Endothelial cell of umbilical vein (primary cell): ENCODE results near the gene KIAA1671. TPM values are rescaled to one million over a fixed set of nuclear protein-coding genes. Genes with fewer than 3 reads are reported as not detected.

ENCODE experiments used
- BruUV-seq: library from RNA; stranded (reverse); fragments of 400-500 nt; replicated peaks from 2 replicates; lab custom pipeline; 2021; lab: Mats Ljungman, UMichigan
- CTCF ChIA-PET: fragments of 300-600, 350-600 bp; sonication (Branson Sonifier 250); formaldehyde crosslinking; loops from one replicate; lab custom pipeline; 2021; ENCODE audit warnings: antibody characterized with exemption, inconsistent platforms; lab: Charles Lee
- POLR2A ChIA-PET: fragments of 300-600, 350-600 bp; sonication (Branson Sonifier 250); formaldehyde crosslinking; loops from one replicate; lab custom pipeline; 2021; ENCODE audit warnings: antibody characterized with exemption, inconsistent platforms; lab: Charles Lee
- DNase-seq: peaks from one replicate; pipeline ENCODE4 v3.0.0-alpha.2; 2011; ENCODE audit warnings: low read depth, low spot score
- FAIRE-seq: peaks from 2 replicates; lab custom pipeline; 2011; peaks lifted over from hg19 to GRCh38; lab: Jason Lieb, UNC
- H2AFZ ChIP-seq: 2 replicates; pipeline ENCODE4 v1.6.0; 2012; ENCODE audit warnings: low read depth, low read length, control low read depth, inconsistent platforms
- H3K27ac ChIP-seq: 2 replicates; pipeline ENCODE4 v1.5.1; 2011; ENCODE audit warnings: low read depth, mild to moderate bottlenecking, control low read depth, low read length, moderate library complexity; ENCODE audit not compliant: insufficient read depth
- H3K27me3 ChIP-seq, 2 experiments: 2 replicates each; pipeline versions ENCODE4 v1.6.0 to v1.6.1; 2011; ENCODE audit warnings: low read length in 2 of 2, mixed read lengths in 1 of 2; ENCODE audit not compliant: control insufficient read depth in 2 of 2, insufficient read depth in 2 of 2
- H3K36me3 ChIP-seq, 2 experiments: 2 replicates in 1 of 2; 3 replicates in 1 of 2; pipeline ENCODE4 v1.5.1; 2011; ENCODE audit warnings: low read length in 2 of 2, mild to moderate bottlenecking in 1 of 2, moderate library complexity in 1 of 2; ENCODE audit not compliant: control insufficient read depth in 2 of 2, insufficient read depth in 2 of 2; ENCODE audit errors: extremely low read depth in 1 of 2
- H3K4me1 ChIP-seq: 3 replicates; pipeline ENCODE4 v1.5.1; 2011; ENCODE audit warnings: mild to moderate bottlenecking, low read length; ENCODE audit not compliant: control insufficient read depth, insufficient read depth; ENCODE audit errors: extremely low read depth
- H3K4me2 ChIP-seq: 2 replicates; pipeline ENCODE4 v1.6.1; 2011; ENCODE audit warnings: low read length, control low read depth, mixed read lengths; ENCODE audit not compliant: insufficient read depth
- H3K4me3 ChIP-seq, 3 experiments: fragments of 200-600 bp in 1 of 3; sonication (generic), shearing (Covaris generic) in 1 of 3; replicated peaks in 1 of 3; 2 replicates each; pipeline ENCODE4 v1.5.1; 2011 to 2016; ENCODE audit warnings: control low read depth in 3 of 3, low read length in 3 of 3, mild to moderate bottlenecking in 2 of 3, inconsistent platforms in 1 of 3, low read depth in 1 of 3, moderate library complexity in 1 of 3; ENCODE audit not compliant: insufficient read depth in 1 of 3
- H3K79me2 ChIP-seq: 2 replicates; pipeline ENCODE4 v1.6.0; 2012; ENCODE audit warnings: low read length, inconsistent platforms; ENCODE audit not compliant: control insufficient read depth, insufficient read depth
- H3K9ac ChIP-seq: replicated peaks from 2 replicates; pipeline ENCODE3; 2011; ENCODE audit warnings: low read length, control low read depth; ENCODE audit not compliant: insufficient read depth; ENCODE audit errors: extremely low read depth
- H3K9me1 ChIP-seq: replicated peaks from 3 replicates; pipeline ENCODE4 v1.6.0; 2011; ENCODE audit warnings: mild to moderate bottlenecking, low read length; ENCODE audit not compliant: control insufficient read depth, insufficient read depth; ENCODE audit errors: extremely low read depth
- H3K9me3 ChIP-seq: replicated peaks from 2 replicates; pipeline ENCODE4 v1.5.1; 2012; ENCODE audit warnings: low read length, inconsistent platforms; ENCODE audit not compliant: control insufficient read depth, insufficient read depth
- H4K20me1 ChIP-seq: replicated peaks from 2 replicates; pipeline ENCODE3; 2011; ENCODE audit warnings: mild to moderate bottlenecking, low read length; ENCODE audit not compliant: control insufficient read depth, insufficient read depth; ENCODE audit errors: extremely low read depth
- CTCF ChIP-seq, 2 donors: IDR thresholded peaks; 1 replicate in 1 of 2; 2 replicates in 1 of 2; pipeline ENCODE4 v1.5.1; 2011; ENCODE audit warnings: low read length in 2 of 2, mild to moderate bottlenecking in 2 of 2, moderate library complexity in 2 of 2, control low read depth in 1 of 2, inconsistent platforms in 1 of 2, low read depth in 1 of 2; ENCODE audit not compliant: insufficient read depth in 1 of 2; ENCODE audit errors: extremely low read depth in 1 of 2
- EZH2 ChIP-seq: IDR thresholded peaks from 2 replicates; pipeline ENCODE4 v1.6.1; 2012; ENCODE audit warnings: borderline replicate concordance, low read depth, mild to moderate bottlenecking, moderate library complexity, low read length, inconsistent platforms; ENCODE audit not compliant: severe bottlenecking
- FOS ChIP-seq: IDR thresholded peaks from 2 replicates; pipeline ENCODE4 v1.6.1; 2011; ENCODE audit warnings: mild to moderate bottlenecking, low read length, moderate library complexity, borderline replicate concordance; ENCODE audit not compliant: insufficient read depth
- GATA2 ChIP-seq: IDR thresholded peaks from 2 replicates; pipeline ENCODE4 v1.7.0; 2011; ENCODE audit warnings: low read depth, mild to moderate bottlenecking, moderate library complexity, mixed read lengths, low read length; ENCODE audit not compliant: insufficient read length, insufficient read depth
- JUN ChIP-seq: IDR thresholded peaks from 2 replicates; pipeline ENCODE4 v1.6.1; 2011; ENCODE audit warnings: borderline replicate concordance, low read depth; ENCODE audit not compliant: insufficient read length, insufficient read depth
- MYC ChIP-seq: IDR thresholded peaks from one replicate; pipeline ENCODE4 v1.6.1; 2011; ENCODE audit warnings: mild to moderate bottlenecking, low read depth, low read length
- POLR2A ChIP-seq: IDR thresholded peaks from 2 replicates; pipeline ENCODE4 v1.6.1; 2012; ENCODE audit warnings: low read depth, mild to moderate bottlenecking, control low read depth, low read length
- POLR2AphosphoS5 ChIP-seq: IDR thresholded peaks from 2 replicates; pipeline ENCODE4 v1.6.1; 2012; ENCODE audit warnings: low read depth, mild to moderate bottlenecking, control low read depth, low read length, moderate library complexity; ENCODE audit not compliant: insufficient read depth
- dilution Hi-C: fragments of 300-500 bp; cut with MboI; formaldehyde crosslinking; loops from one replicate; pipeline ENCODE4 v1.15.0; 2019; ENCODE audit warnings: low sequenced_read_pairs; ENCODE audit not compliant: extremely low pct_ligation_motif_present
- intact Hi-C: fragments of 100-400 bp; cut with micrococcal nuclease; formaldehyde crosslinking; loops from one replicate; pipeline ENCODE4 v1.10.0; 2022
- polyA plus RNA-seq, 4 experiments: library from polyadenylated mRNA; depleted of rRNA in 3 of 4; stranded (reverse) in 3 of 4; unstranded in 1 of 4; fragments of >200 nt; gene quantifications; 2 replicates each; pipeline versions ENCODE4 v1.2.1 to v1.2.3, GENCODE V29; 2011 to 2012; ENCODE audit warnings: missing spikeins in 1 of 4
- total RNA-seq: library from RNA; stranded (reverse); gene quantifications from 2 replicates; pipeline ENCODE4 v1.2.3, GENCODE V29; 2021
- TF ChIP-seq, protein P1 (sequence below): IDR thresholded peaks from 2 replicates; pipeline ENCODE4 v1.6.1; 2011; ENCODE audit not compliant: insufficient read depth, insufficient read length

The KIAA1671 gene
- total and polyA plus RNA-seq, 2 donors (not counting 3 experiments of a cell fraction or from before 2014, with no cell fraction given) = 23.1 to 85.1 TPM

DNA sequence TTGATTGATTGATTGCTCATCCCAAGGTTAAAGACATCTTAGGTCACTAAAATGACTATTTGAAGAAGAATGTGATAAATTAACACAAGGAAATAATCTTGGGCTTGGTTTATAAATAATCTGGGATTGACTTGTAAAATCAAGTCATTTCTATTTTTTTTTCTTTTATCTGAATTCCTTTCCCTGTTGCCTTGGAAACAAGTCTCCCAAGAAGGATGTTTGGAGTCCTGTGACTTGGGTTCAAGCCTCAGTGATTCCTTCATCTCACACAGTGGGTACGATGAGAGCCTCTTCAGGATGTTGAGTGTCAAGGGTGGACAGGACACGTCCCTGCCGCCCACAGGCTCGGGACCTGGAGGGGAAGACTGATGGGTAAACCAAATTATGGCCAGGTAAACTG lies 149.0 kb downstream of the KIAA1671 start:
- no TSS peak for BruUV-seq
- CTCF ChIA-PET = no interaction called here

More for the DNA sequence above, 149.0 kb downstream of the KIAA1671 start:
- no peak overlapping the region for H3K4me2 ChIP-seq
- no peak overlapping the region for H3K9ac ChIP-seq
- POLR2A ChIA-PET = no interaction called here
- no peaks in the 10 kb centered on the region for H3K79me2 ChIP-seq
- H3K36me3 ChIP-seq = no peaks in the 10 kb centered on the region
- H2AFZ ChIP-seq = no peak overlapping the region
- FAIRE-seq (no peak), DNase-seq (no peak)
- H4K20me1 ChIP-seq = no peaks in the 10 kb centered on the region
- dilution Hi-C loops (no loop called here), intact Hi-C loops (no loop called here)
- TF ChIP-seq EZH2 (no peak), FOS (no peak), CTCF (IDR thresholded peaks at IDR 0.05; ENCODE audit: extremely low read depth in 1 of 2, insufficient read depth in 1 of 2, low read depth in 1 of 2, low read length in 2 of 2) (no peak), JUN (no peak), GATA2 (no peak), POLR2AphosphoS5 (no peak), MYC (no peak), POLR2A (no peak)
- TF ChIP-seq, protein P1, sequence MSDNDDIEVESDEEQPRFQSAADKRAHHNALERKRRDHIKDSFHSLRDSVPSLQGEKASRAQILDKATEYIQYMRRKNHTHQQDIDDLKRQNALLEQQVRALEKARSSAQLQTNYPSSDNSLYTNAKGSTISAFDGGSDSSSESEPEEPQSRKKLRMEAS = no peak
- H3K4me3 ChIP-seq = no peak overlapping the region
- no peaks in the 10 kb centered on the region for H3K27me3 ChIP-seq
- no peak overlapping the region for H3K27ac ChIP-seq
- H3K4me1 ChIP-seq = no peaks in the 10 kb centered on the region
- no peaks in the 10 kb centered on the region for H3K9me3 ChIP-seq
- no peaks in the 10 kb centered on the region for H3K9me1 ChIP-seq
